ENCODE data around the gene KCNMA1.

The KCNMA1 gene

GRCh38 chr10:77251297-77252013 lies 386.2 kb downstream of the KCNMA1 start:
- no peak overlapping the region for H3K9ac ChIP-seq (ENCODE audit: low read depth, low read length, poor library complexity)
- H2BK15ac ChIP-seq (ENCODE audit: low read length), result no peak overlapping the region
- no peak overlapping the region for H2BK5ac ChIP-seq (ENCODE audit: low read length)
- no peak overlapping the region for H2BK12ac ChIP-seq (ENCODE audit: low read length)
- no peak overlapping the region for H3K4me3 ChIP-seq (ENCODE audit: low read length in 2 of 2)
- no peak overlapping the region for H3K14ac ChIP-seq (ENCODE audit: low read length)
- peaks cover 0 to 22% of the 10 kb centered on the region in 2 donors for H3K4me1 ChIP-seq (ENCODE audit: control insufficient read depth in 2 of 2, insufficient read depth in 1 of 2, low read depth in 1 of 2, low read length in 2 of 2)
- H3K27ac ChIP-seq (replicated peaks; ENCODE audit: low read length), result no peak overlapping the region
- H3K23ac ChIP-seq (ENCODE audit: low read depth, low read length, poor library complexity), result no peak overlapping the region
- H3K36me3 ChIP-seq (replicated peaks in 1 of 2; ENCODE audit: control insufficient read depth in 2 of 2, insufficient read depth in 2 of 2, low read length in 2 of 2), result no peaks in the 10 kb centered on the region
- H4K8ac ChIP-seq (ENCODE audit: low read depth, low read length), result no peak overlapping the region
- H3K18ac ChIP-seq (ENCODE audit: low read length), result no peak overlapping the region
- H3K27me3 ChIP-seq (ENCODE audit: control insufficient read depth in 3 of 3, insufficient read depth in 3 of 3, low read depth in 1 of 3, low read length in 3 of 3), result no peaks in the 10 kb centered on the region
- H2AFZ ChIP-seq (ENCODE audit: low read length), result no peak overlapping the region
- H2BK120ac ChIP-seq (ENCODE audit: low read depth, low read length), result no peak overlapping the region
- no CpG with 5 or more reads among the region's 6 CpGs for WGBS, 2 donors (ENCODE audit: extremely low coverage in 2 of 2, insufficient read length in 2 of 2, insufficient replicate concordance in 1 of 2)
- H3K4ac ChIP-seq (ENCODE audit: low read length), result no peak overlapping the region
- DNase-seq (ENCODE audit: low spot score), result peak; percentile 26
- H4K91ac ChIP-seq (ENCODE audit: low read depth, low read length, poor library complexity), result no peak overlapping the region
- H3K9me3 ChIP-seq (replicated peaks in 1 of 2; ENCODE audit: control insufficient read depth in 2 of 2, insufficient read depth in 1 of 2, low read depth in 1 of 2, low read length in 2 of 2), result no peaks in the 10 kb centered on the region
- no peak overlapping the region for H2AK5ac ChIP-seq (ENCODE audit: low read depth, low read length)
- no peaks in the 10 kb centered on the region for H3K79me1 ChIP-seq (ENCODE audit: low read depth, low read length)
- no peak overlapping the region for H3K4me2 ChIP-seq (ENCODE audit: insufficient read depth, low read length, poor library complexity, severe bottlenecking)

GRCh38 chr10:77249901-77250459 lies 387.6 kb downstream of the KCNMA1 start:
- Histone ChIP-seq H3K4me3 (ENCODE audit: low read length in 2 of 2) (no peak overlapping the region), H2AFZ (ENCODE audit: low read length) (no peak overlapping the region), H3K36me3 (replicated peaks in 1 of 2; ENCODE audit: control insufficient read depth in 2 of 2, insufficient read depth in 2 of 2, low read length in 2 of 2) (no peaks in the 10 kb centered on the region), H2BK5ac (ENCODE audit: low read length) (no peak overlapping the region), H3K27me3 (ENCODE audit: control insufficient read depth in 3 of 3, insufficient read depth in 3 of 3, low read depth in 1 of 3, low read length in 3 of 3) (no peaks in the 10 kb centered on the region), H3K18ac (ENCODE audit: low read length) (no peak overlapping the region), H3K9ac (ENCODE audit: low read depth, low read length, poor library complexity) (no peak overlapping the region), H3K4me2 (ENCODE audit: insufficient read depth, low read length, poor library complexity, severe bottlenecking) (no peak overlapping the region), H3K27ac (replicated peaks; ENCODE audit: low read length) (no peak overlapping the region), H3K4ac (ENCODE audit: low read length) (no peak overlapping the region), H3K23ac (ENCODE audit: low read depth, low read length, poor library complexity) (no peak overlapping the region), H4K91ac (ENCODE audit: low read depth, low read length, poor library complexity) (no peak overlapping the region), H3K79me1 (ENCODE audit: low read depth, low read length) (no peaks in the 10 kb centered on the region), H2BK15ac (ENCODE audit: low read length) (no peak overlapping the region), H3K14ac (ENCODE audit: low read length) (no peak overlapping the region), H4K8ac (ENCODE audit: low read depth, low read length) (no peak overlapping the region), H2BK12ac (ENCODE audit: low read length) (no peak overlapping the region), H3K4me1 (ENCODE audit: control insufficient read depth in 2 of 2, insufficient read depth in 1 of 2, low read depth in 1 of 2, low read length in 2 of 2) (peaks cover 0 to 20% of the 10 kb centered on the region in 2 donors), H3K9me3 (replicated peaks in 1 of 2; ENCODE audit: control insufficient read depth in 2 of 2, insufficient read depth in 1 of 2, low read depth in 1 of 2, low read length in 2 of 2) (no peaks in the 10 kb centered on the region), H2AK5ac (ENCODE audit: low read depth, low read length) (no peak overlapping the region), H2BK120ac (ENCODE audit: low read depth, low read length) (no peak overlapping the region)
- WGBS, 2 donors (ENCODE audit: extremely low coverage in 2 of 2, insufficient read length in 2 of 2, insufficient replicate concordance in 1 of 2), result no CpG with 5 or more reads among the region's 3 CpGs
- DNase-seq (ENCODE audit: low spot score), result no peak

DNA sequence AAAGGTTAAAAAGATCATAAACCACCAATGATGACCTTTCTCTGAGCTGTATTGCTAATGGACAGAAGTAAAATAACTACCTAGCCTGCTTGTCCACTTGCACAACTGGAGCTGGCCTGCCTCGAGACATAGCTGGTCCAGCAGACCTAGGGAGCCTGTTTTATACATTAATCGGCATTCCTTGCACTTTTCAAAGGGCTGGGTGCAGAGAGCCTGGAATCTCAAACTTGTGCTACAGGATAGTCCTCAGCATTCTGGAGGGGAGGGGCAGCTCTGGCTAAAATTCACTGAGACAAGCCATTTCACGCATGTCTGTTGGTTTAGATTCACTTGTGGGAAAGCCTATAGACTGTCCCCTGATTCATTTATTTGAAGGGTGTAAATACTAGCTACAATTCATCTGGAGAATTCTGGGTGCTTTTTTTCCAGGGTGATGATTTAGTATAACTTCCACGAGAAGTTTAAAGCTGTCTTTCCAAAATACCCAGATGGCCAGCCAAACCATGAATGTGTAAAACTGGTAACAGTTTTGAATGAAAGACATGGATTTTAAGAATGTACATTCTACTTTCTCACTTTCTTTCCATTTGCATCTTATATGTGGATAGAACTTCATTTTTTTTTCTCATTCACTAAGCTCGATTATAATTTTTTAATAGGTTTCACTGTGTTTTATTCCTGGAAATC lies 389.4 kb downstream of the KCNMA1 start:
- Histone ChIP-seq H2BK5ac (ENCODE audit: low read length) (no peak overlapping the region), H3K9ac (ENCODE audit: low read depth, low read length, poor library complexity) (no peak overlapping the region), H3K18ac (ENCODE audit: low read length) (no peak overlapping the region), H3K79me1 (ENCODE audit: low read depth, low read length) (no peaks in the 10 kb centered on the region), H2BK12ac (ENCODE audit: low read length) (no peak overlapping the region), H2BK15ac (ENCODE audit: low read length) (no peak overlapping the region), H3K4me1 (ENCODE audit: control insufficient read depth in 2 of 2, insufficient read depth in 1 of 2, low read depth in 1 of 2, low read length in 2 of 2) (peaks cover 0 to 14% of the 10 kb centered on the region in 2 donors), H3K36me3 (replicated peaks in 1 of 2; ENCODE audit: control insufficient read depth in 2 of 2, insufficient read depth in 2 of 2, low read length in 2 of 2) (no peaks in the 10 kb centered on the region), H4K8ac (ENCODE audit: low read depth, low read length) (no peak overlapping the region), H4K91ac (ENCODE audit: low read depth, low read length, poor library complexity) (no peak overlapping the region), H2AFZ (ENCODE audit: low read length) (no peak overlapping the region), H3K27ac (replicated peaks; ENCODE audit: low read length) (no peak overlapping the region), H3K4me3 (ENCODE audit: low read length in 2 of 2) (no peak overlapping the region), H3K23ac (ENCODE audit: low read depth, low read length, poor library complexity) (no peak overlapping the region), H2AK5ac (ENCODE audit: low read depth, low read length) (no peak overlapping the region), H3K9me3 (replicated peaks in 1 of 2; ENCODE audit: control insufficient read depth in 2 of 2, insufficient read depth in 1 of 2, low read depth in 1 of 2, low read length in 2 of 2) (no peaks in the 10 kb centered on the region), H3K4me2 (ENCODE audit: insufficient read depth, low read length, poor library complexity, severe bottlenecking) (no peak overlapping the region), H3K27me3 (ENCODE audit: control insufficient read depth in 3 of 3, insufficient read depth in 3 of 3, low read depth in 1 of 3, low read length in 3 of 3) (no peaks in the 10 kb centered on the region), H3K4ac (ENCODE audit: low read length) (no peak overlapping the region), H3K14ac (ENCODE audit: low read length) (no peak overlapping the region), H2BK120ac (ENCODE audit: low read depth, low read length) (no peak overlapping the region)
- DNase-seq (ENCODE audit: low spot score), result no peak
- no CpG with 5 or more reads among the region's 5 CpGs for whole genome bisulfite sequencing, 2 donors (ENCODE audit: extremely low coverage in 2 of 2, insufficient read length in 2 of 2, insufficient replicate concordance in 1 of 2)

Data from neuronal stem cell (in vitro differentiated cells).